Brain pericyte (primary cell): ENCODE data around the gene TECPR1.

Source experiments
- DNase-seq: peaks from one replicate; pipeline ENCODE4 v3.0.0-alpha.2; 2012; ENCODE audit warnings: low read depth, low spot score

Gene TECPR1

GRCh38 chr7:98191668-98192431 lies 60.2 kb downstream of the TECPR1 start:
- no peak for DNase-seq

GRCh38 chr7:98189559-98189958 lies 62.5 kb downstream of the TECPR1 start:
- no peak for DNase-seq

DNA sequence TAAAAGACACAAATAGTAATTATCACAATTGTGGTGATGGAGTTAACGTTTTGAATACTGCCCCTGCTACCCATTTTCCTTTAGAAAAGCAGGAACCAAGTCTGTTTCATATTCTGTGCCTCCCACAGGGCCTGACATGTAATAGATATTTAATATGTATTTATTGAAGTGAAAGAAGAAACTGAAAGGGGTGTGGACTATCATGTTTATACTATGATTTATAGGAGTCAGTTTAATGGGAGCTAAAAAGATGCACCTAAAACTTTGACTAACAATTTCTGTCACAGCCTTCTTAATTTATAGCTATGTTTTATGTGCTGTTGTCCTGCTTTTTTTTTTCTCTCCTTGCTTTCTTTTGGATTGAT lies 64.9 kb downstream of the TECPR1 start:
- no peak for DNase-seq

DNA sequence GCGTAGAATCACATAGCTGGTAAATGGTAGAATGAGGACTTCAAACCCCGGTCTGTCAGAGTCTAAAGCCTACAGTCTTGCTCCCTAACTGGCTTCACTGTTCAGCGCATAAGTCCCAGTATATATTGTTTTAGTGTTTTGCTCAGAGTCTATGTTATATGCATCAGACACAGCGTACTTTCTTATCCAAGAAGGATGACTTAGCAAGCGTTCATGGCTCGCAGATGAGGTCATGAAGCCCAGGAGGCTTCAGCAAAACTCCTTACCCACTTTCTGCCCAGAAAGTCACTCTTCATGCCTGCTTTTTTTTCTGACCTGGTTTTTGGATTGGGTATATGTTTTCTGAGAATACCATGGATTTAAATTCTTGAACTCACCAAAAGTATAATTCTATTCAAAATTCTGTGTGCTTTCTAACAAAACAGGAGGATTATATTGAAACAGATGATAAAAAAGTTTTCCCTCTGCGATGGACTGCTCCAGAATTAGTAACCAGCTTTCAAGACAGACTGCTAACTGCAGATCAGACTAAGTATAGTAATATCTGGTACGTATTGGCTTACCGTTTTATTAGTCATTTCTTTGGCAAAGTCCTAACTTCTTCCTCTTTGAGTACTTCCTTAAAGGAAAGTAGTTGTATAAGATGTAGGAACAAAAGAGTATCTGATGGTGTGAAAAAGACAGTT lies 65.4 kb downstream of the TECPR1 start:
- DNase-seq, result no peak

DNA sequence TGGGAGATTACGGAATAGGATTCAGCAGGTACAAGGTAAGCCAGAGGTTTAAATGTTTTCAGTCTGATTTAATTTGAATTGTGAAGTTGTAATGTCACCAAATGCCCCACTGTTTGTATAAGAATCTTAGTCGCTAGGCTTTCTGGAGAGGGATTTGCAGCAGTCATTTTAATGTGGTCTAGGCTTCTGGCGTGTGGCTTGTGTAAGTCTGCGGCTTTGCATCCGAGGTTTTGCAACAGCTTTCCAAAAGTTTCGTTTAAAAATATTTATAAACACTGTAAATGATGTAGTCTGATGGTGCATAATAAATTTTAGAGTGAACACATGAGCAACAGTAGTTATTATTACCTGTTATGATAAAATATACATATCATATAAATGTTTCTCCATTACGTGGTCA lies 66.9 kb downstream of the TECPR1 start:
- DNase-seq, result no peak

GRCh38 chr7:98180751-98181150 lies 71.3 kb downstream of the TECPR1 start:
- DNase-seq, result no peak

DNA sequence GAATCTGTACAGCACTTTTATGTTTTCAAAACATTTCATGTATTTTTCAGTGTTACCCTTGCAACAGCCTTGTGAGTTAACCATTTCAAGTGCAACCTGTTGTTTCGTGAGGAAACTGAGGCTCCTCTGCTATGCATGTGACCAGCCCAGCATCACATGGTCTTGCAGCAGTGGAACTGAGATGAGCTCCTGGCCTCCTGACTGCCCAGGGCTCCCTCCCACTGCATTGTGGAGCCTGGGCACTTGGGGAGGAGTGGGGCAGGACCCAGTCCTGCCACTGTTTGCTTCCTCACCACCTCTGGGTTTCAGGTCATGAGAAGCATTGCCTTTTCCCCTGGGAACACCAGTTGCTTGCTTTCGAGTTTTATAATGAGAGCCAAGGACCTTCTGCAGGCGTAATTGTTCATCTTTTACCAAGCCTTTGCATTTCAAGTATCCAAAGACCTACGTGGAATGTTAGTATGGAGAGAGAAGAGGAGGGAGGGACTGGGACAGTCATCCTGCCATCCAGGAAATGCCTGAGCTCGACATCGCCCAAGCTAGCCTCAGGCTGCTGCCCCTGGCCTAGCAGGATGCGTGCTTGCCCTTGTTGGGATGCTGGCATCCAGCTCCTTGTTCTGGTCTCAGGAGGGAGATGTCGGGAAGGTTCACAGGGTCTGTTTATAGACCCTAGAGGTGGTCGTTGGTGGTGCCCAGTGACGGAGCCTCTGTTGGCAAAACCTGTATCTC lies 73.1 kb downstream of the TECPR1 start:
- no peak for DNase-seq

GRCh38 chr7:98178321-98178720 lies 73.7 kb downstream of the TECPR1 start:
- DNase-seq, result no peak

GRCh38 chr7:98177553-98177952 lies 74.5 kb downstream of the TECPR1 start:
- DNase-seq, result no peak

- no peak for DNase-seq
Measured at GRCh38 chr7:98175260-98175940, 76.6 kb downstream of the TECPR1 start.

DNA sequence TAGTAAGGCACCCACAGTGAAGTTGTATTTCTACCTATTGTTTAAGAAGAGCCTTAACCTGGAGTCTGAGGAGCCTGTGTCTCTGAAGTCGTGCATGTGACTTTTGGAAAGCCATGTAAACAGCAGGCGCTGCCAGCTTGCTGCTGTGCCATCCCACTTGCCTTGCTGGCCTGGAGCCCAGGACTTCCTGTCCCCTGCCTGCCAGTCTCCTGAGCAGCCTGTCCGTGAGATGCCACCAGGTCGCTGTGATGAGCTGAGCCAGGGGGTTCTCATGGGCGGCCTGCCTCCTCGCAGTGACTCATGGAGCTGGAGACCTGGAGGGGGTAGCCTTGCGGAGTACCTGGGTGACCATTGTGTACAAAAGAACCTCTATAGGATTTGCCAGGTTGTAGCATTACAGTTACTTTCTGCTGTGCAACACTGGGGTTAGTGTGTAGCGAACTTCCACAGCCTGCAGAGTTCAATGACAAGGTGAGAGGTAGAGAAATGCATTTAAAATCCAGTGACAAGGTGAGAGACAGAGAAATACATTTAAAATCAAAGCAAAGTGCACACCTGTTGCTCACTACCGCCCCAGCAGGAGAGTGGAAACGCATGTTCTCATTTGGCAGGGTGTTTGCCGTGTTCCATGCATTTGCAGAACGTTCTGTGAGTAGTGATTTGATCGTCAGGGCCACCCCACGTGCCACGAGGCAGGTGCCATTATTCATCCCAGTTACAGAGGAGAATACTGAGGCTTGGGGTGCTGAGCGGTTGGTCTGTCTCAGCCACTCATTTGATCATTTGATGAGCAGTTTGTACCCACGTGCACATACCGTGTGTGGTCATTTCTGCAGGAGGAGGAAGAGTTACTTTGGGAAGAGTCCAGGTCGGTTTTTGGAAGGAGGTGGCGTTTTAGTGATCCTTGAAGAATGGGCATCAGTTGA lies 77.4 kb downstream of the TECPR1 start:
- DNase-seq, result no peak

DNA sequence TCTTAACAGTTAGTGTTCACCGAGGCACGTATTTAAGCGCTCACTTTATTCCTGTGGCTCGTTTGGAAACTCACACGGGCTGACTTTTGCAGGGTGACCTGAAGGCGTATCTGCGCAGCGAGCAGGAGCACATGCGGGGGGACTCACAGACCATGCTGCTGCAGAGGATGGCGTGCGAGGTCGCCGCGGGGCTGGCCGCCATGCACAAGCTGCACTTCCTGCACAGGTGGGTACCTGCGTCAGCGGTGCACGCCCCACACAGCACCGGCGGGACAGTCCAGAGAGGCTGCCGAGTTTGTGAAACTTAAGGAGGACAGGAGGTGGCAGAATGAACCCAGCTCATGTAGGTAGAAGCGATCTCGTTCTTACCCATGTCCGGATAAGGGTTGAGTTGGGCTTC lies 80.6 kb downstream of the TECPR1 start:
- DNase-seq, result no peak

GRCh38 chr7:98170966-98171365 lies 81.1 kb downstream of the TECPR1 start:
- no peak for DNase-seq

GRCh38 chr7:98168904-98169621 lies 83.0 kb downstream of the TECPR1 start:
- DNase-seq, result no peak

DNA sequence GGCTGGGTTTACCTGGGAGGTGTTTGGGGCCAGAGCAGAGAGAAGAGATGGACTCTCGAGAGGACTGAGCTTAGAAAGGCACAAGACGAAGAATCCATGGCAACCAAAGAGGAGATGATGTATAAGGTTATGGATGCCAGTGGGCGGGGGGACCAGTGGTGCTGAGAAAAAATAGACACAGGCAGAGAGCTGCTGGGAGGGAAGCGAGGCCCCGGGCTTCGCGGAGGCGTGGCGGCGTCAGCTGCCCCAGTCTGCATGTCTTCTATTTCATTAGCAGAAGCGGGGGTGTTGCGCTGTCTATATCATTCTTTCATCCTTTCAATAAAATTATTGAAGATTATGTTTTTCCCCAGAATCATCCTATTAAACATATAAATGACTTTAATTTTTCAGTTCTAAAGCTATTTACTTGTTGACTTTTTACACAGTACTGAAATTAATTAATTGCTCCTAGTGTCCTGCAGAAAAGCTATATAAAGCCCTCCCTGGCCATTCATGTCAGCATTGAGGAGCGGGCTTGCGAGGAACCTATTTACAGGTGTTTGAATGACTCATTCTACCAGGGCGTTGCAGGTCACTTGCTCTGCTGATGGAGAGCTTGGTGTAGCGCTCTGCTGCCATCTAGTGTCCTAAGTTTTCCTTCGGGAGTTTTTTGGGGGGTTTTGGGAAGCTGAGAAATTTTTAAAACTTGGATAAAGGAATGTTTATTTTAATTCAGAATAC lies 83.7 kb downstream of the TECPR1 start:
- DNase-seq, result no peak

- DNase-seq, result no peak
Measured at GRCh38 chr7:98167653-98168052, 84.4 kb downstream of the TECPR1 start.

- DNase-seq, result no peak
Measured at GRCh38 chr7:98166668-98166970, 85.4 kb downstream of the TECPR1 start.

DNA sequence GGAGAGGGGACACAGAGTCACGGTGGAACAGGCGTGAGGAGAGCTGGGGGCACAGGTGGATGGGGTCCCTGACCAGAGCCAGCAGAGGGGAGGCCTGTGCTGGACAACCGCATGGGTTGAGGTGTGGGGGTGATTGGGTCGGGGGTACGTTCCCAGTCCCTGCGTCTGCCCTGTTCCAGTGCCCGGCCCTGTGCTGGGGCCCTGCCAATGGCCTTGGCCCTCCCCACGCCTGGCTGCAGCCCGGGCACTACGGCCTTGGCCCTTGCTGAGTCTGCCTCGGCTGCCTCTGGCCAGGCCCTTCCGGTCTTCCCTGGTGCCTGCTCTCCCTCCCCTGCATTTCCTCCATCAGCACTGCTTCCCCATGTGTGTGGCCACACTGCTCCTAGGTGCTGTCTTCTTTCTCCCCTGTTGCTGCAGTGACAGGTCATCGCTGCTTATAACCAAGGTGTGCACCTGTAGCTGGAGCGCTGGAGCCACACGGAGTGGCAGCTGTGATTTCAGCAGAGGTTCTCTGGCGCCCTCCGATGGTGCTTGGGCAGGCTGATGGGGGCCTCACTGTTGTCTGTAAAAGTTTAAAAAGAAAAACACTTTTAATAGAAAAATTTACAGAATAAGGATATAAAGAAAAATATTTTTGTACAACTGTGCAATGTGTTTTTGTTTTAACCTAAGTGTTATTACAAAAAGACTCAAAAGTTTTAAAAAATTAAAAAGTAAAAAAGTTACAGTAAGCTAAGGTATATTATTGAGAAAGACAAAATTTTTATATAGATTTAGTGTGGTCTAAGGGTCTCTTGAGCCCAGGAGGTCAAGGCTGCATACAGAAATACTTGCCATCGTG lies 86.0 kb downstream of the TECPR1 start:
- no peak for DNase-seq
